Naive thymus-derived CD8-positive, alpha-beta T cell (primary cell): ENCODE measurements around the gene RNF157. TPM values are rescaled to one million over a fixed set of nuclear protein-coding genes. Genes with fewer than 3 reads are reported as not detected.
"Not testable (repeated sequence)": the region's sequence is repeated elsewhere in the genome, so short reads cannot be mapped to it uniquely, and the experiment has no call there.

ENCODE experiments used
- ATAC-seq, 2 donors: fragments of 150-1000 bp; cut with Tn5 transposase in 1 of 2; sonication (Bioruptor Pico), chemical (Tn5 transposase) in 1 of 2; 1 replicate in 1 of 2; 2 replicates in 1 of 2; pipeline ENCODE4 v1.10.0; 2021; ENCODE audit warnings: mild to moderate bottlenecking in 2 of 2, moderate library complexity in 2 of 2
- POLR2A ChIA-PET: fragments of 350-600 bp; sonication (Branson Sonifier 250); formaldehyde crosslinking; loops from one replicate; lab custom pipeline; 2021; ENCODE audit warnings: antibody characterized with exemption; lab: Charles Lee
- DNase-seq, 10 donors: peaks; one replicate each; pipeline versions ENCODE4 v3.0.0 to v3.0.0-alpha.2; 2020 to 2022
- H3K27ac Mint-ChIP-seq, 10 donors: one replicate each; pipeline ENCODE4 v1.8.0; 2020 to 2022; ENCODE audit warnings: mild to moderate bottlenecking in 10 of 10, mixed read lengths in 10 of 10, moderate library complexity in 4 of 10, inconsistent platforms in 1 of 10
- H3K27me3 Mint-ChIP-seq, 5 donors: one replicate each; pipeline ENCODE4 v1.8.0; 2021 to 2022; ENCODE audit warnings: mixed read lengths in 5 of 5
- H3K36me3 Mint-ChIP-seq, 3 donors: one replicate each; pipeline ENCODE4 v1.8.0; 2020 to 2022; ENCODE audit warnings: mixed read lengths in 3 of 3, mild to moderate bottlenecking in 2 of 3, inconsistent platforms in 1 of 3
- H3K4me1 Mint-ChIP-seq, 4 donors: one replicate each; pipeline ENCODE4 v1.8.0; 2021 to 2022; ENCODE audit warnings: mixed read lengths in 4 of 4
- H3K4me3 Mint-ChIP-seq, 10 donors: one replicate each; pipeline ENCODE4 v1.8.0; 2020 to 2022; ENCODE audit warnings: mild to moderate bottlenecking in 10 of 10, mixed read lengths in 10 of 10, moderate library complexity in 6 of 10, inconsistent platforms in 1 of 10
- H3K9me3 Mint-ChIP-seq, 9 donors: one replicate each; pipeline ENCODE4 v1.8.0; 2020 to 2022; ENCODE audit warnings: mixed read lengths in 9 of 9, mild to moderate bottlenecking in 3 of 9, inconsistent platforms in 1 of 9, moderate library complexity in 1 of 9
- polyA plus RNA-seq, 3 donors: library from polyadenylated mRNA; unstranded; fragments of 300-500 nt; fragmentation: Illumina TruSeq; gene quantifications; one replicate each; pipeline ENCODE4 v1.2.3, GENCODE V29; 2021
- total RNA-seq, 8 experiments: library from RNA in 2 of 8; stranded (reverse) in 2 of 8; gene quantifications; one replicate each; pipeline ENCODE4 v1.2.3 and lab custom pipeline; 2021 to 2026

Gene RNF157
- total and polyA plus RNA-seq, 5 experiments from 2014 or later = 4.9 to 46.4 (median 29.4) TPM

DNA sequence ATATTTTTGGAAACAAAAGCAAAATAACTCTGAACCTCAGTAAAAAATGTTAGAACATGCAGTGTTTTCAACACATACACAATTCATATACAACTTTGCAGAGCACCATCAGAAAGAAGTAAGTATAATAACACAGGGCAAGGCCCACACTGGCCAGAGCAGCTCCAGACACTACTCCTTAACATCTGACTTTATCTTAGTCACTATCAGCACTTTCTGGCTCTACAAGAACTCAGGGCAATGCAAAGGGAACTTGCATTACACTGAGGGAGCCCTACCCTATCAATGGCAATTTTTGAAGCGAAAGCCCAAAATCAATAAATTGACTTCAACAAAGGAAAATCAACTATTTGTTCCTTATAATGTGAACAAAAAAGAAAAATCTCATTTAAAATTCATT lies 16.5 kb downstream of the RNF157 start:
- no peak for DNase-seq
- peaks cover 16 to 42% (median 28%) of the 10 kb centered on the region in 4 donors for H3K4me1 Mint-ChIP-seq
- H3K36me3 Mint-ChIP-seq = peaks cover under 1 to 13% (median 8%) of the 10 kb centered on the region in 3 donors
- H3K27me3 Mint-ChIP-seq = peaks cover 0 to 1% (median 0%) of the 10 kb centered on the region in 5 donors
- H3K9me3 Mint-ChIP-seq = no peaks in the 10 kb centered on the region
- peak overlapping the region in 8 of 10 donors; percentile 27 to 87 (median 77) for H3K27ac Mint-ChIP-seq
- POLR2A ChIA-PET = interaction anchor here (1.4 to 1.8 kb wide), 2 partner anchors 10 to 28 kb away, joined by 4 to 5 read pairs; no protein-coding TSS in a partner anchor
- no peak overlapping the region for H3K4me3 Mint-ChIP-seq
- ATAC-seq = no peak

DNA sequence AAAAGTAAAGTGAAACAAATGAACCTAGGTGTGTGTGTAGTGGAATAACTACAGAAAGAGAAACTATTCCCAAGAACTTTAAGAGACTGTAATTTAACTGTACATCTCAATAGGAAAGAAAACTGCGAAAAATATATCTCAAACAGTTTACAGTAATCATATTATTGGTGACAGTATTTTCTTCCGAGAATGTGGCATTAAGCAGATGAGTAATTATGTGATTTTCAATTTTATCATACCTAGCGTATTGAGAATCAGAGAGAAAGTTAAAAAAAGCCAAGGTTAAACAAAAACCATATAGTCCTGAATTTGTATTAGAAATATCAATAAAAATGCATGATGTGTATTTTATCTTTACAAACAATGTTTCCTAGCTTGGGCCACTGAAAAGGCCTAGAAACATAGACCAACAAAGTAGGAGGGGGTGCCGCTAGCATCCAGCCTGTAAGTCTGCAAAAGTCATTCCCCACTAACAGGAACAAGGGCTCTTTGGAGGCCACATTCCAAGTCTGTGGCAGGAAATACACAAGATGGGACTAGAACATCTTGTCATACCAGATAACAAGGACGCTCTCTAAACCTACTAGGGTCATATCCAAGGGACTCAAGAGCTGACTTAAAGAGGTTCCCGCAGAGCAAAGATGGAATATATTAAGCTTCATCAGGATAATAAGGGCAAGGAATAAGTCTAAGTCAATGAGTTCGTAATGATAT lies 20.5 kb downstream of the RNF157 start:
- H3K4me3 Mint-ChIP-seq = no peak overlapping the region
- DNase-seq = no peak
- no peak for ATAC-seq
- H3K27me3 Mint-ChIP-seq = no peaks in the 10 kb centered on the region
- POLR2A ChIA-PET = interaction anchor here (1.1 to 1.4 kb wide), 3 partner anchors 12 to 52 kb away, joined by 3 to 4 read pairs (median 3); no protein-coding TSS in a partner anchor
- peaks cover 15 to 45% (median 37%) of the 10 kb centered on the region in 4 donors for H3K4me1 Mint-ChIP-seq
- no peaks in the 10 kb centered on the region for H3K9me3 Mint-ChIP-seq
- H3K27ac Mint-ChIP-seq = peak overlapping the region in 5 of 10 donors; percentile 11 to 65 (median 43)
- peaks cover 0 to 15% (median 8%) of the 10 kb centered on the region in 3 donors for H3K36me3 Mint-ChIP-seq

DNA sequence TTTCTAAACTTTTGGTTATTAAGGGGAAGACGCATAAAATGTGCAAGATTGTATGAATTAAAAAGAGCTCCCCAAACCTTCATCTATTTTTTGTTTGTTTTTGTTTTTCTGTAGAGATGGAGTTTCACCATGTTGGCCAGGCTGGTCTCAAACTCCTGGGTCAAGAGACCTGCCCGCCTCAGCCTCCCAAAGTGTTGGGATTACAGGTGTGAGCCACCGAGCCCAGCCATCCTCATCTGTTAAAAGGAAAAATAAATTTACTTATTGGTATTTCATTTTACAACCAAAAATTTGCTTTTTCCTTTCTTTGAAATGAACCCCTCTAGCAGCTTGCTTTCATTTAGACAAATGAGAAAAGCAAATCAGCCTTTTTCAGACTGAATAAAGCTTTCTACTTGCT lies 23.2 kb downstream of the RNF157 start:
- H3K9me3 Mint-ChIP-seq = no peaks in the 10 kb centered on the region
- ATAC-seq = no peak

DNA sequence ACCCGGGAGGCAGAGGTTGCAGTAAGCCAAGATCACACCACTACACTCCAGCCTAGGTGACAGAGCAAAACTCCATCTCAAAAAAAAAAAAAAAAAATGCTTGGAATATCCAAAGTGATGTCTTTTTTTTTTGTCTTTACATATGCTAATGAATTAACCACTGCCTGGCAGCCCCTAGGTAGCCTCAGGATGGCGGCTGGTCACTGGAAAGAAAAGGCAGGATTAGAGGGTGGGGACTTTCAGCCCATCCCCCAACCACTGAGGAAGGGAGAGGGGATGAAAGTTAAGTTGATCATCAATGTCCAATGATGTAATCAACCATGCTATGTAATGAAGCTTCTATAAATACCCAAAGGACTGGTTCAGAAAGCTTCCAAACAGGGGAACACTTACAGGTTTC lies 26.8 kb downstream of the RNF157 start:
- H3K27ac Mint-ChIP-seq = peak overlapping the region in 1 of 10 donors; percentile 15

More for the DNA sequence above, 23.2 kb downstream of the RNF157 start:
- POLR2A ChIA-PET = interaction anchor here (0.5 to 1.1 kb wide), 5 partner anchors 15 to 135 kb away, joined by 3 to 7 read pairs (median 5); no protein-coding TSS in a partner anchor
- DNase-seq = no peak
- H3K27ac Mint-ChIP-seq = peak overlapping the region in 3 of 10 donors; percentile 53 to 79 (median 64)
- peaks cover 23 to 60% (median 52%) of the 10 kb centered on the region in 4 donors for H3K4me1 Mint-ChIP-seq
- H3K4me3 Mint-ChIP-seq = peak overlapping the region in 1 of 10 donors; percentile 30
- no peaks in the 10 kb centered on the region for H3K27me3 Mint-ChIP-seq
- peaks cover 0 to 21% (median 15%) of the 10 kb centered on the region in 3 donors for H3K36me3 Mint-ChIP-seq

DNA sequence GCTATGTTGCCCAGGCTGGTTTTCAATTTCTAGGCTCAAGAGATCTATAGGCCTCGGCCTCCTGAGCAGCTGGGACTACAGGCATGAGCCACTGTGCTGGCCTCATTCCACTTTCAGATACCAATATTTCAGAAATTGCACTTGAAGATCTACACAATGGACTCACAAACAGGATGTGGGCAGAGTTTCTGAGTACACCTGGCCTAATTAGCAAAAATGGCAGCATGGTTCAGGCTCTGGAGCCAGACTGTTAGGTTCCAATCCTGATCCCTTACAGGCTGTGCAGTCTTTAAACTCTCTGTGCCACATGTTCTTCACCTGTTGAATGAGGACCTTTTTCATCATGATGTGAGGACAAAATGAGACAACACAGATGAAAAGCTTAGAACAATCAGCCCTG lies 32.2 kb downstream of the RNF157 start:
- ATAC-seq (no peak), DNase-seq (no peak)
- POLR2A ChIA-PET = interaction anchor here (0.6 to 1.8 kb wide), 8 partner anchors 9 to 599 kb away, joined by 3 to 8 read pairs (median 4); no protein-coding TSS in a partner anchor
- Mint-ChIP-seq H3K4me1 (peaks cover 13 to 63% (median 56%) of the 10 kb centered on the region in 4 donors), H3K4me3 (peak overlapping the region in 2 of 10 donors; percentile 19 to 30), H3K27me3 (no peaks in the 10 kb centered on the region), H3K9me3 (no peaks in the 10 kb centered on the region), H3K27ac (peak overlapping the region in 6 of 10 donors; percentile 26 to 83 (median 46)), H3K36me3 (peaks cover 22 to 64% (median 43%) of the 10 kb centered on the region in 3 donors)

More for the DNA sequence above, 26.8 kb downstream of the RNF157 start:
- DNase-seq = no peak
- no peak for ATAC-seq
- POLR2A ChIA-PET = interaction anchor here (0.7 to 1.3 kb wide), 2 partner anchors 14 to 51 kb away, joined by 3 read pairs; partner anchors contain the start of gene UBALD2
- Mint-ChIP-seq H3K9me3 (no peaks in the 10 kb centered on the region), H3K4me3 (no peak overlapping the region), H3K27me3 (no peaks in the 10 kb centered on the region), H3K36me3 (peaks cover 10 to 41% (median 30%) of the 10 kb centered on the region in 3 donors), H3K4me1 (peaks cover 23 to 66% (median 56%) of the 10 kb centered on the region in 4 donors)

DNA sequence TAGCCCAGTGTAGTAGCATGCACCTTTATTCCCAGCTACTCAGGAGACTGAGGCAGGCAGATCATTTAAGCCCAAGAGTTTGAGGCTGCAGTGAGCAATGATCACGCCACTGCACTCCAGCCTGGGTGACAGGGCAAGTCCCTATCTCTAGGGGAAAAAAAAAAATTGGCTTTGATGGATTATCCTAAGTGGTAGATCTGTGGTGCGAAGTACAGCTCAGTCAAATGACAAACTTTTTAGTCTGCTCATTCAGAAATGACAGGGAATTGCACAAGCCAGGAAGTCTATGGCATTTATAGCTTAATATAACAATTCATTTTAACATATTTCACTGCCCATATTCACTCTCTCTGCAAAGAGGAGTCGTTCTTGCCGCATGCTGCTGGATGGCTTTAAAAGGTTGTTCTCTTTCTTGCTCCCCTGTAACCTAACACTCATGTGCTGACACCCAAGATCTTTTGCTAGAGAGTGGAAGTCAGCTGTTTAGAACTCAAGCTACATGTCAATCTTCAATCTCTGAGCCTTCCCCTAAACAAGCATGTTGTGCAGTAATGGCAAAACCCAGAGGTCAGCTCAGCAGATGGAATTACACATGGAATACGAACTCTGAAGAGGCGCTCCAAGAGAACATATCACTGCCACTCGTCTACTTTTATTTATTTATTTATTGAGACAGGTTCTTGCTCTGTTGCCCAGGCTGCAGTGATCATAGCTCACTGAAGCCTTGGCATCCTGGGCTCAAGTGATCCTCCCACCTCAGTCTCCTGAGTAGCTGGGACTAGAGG lies 32.8 kb downstream of the RNF157 start:
- H3K4me1 Mint-ChIP-seq = peaks cover 13 to 58% (median 55%) of the 10 kb centered on the region in 4 donors
- H3K9me3 Mint-ChIP-seq = no peaks in the 10 kb centered on the region

DNA sequence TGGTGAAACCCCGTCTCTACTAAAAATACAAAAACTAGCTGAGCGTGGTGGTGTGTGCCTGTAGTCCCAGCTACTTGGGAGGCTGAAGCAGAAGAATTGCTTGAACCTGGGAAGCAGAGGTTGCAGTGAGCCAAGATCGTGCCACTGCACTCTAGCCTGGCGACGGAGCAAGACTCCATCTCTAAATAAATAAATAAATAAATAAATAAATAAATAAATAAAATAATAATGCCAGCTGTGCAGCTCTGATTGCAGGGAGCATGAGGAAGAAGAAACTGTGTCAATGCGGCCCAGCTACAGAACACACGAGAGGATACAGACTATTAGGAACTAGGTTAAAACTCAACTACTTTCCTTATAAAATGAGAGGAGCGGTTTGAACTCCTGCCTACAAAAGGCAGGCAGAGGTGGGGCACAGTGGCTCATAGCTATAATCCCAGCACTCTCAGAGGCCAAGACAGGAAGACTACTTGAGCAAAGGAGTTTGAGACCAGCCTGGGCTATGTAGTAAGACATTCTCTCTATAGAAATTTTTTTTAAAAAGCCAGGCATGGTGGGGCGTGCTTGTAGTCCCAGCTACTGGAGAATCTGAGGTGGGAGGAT lies 34.6 kb downstream of the RNF157 start:
- Mint-ChIP-seq H3K36me3 (peaks cover 13 to 51% (median 25%) of the 10 kb centered on the region in 3 donors), H3K4me3 (peak overlapping the region in 1 of 10 donors; percentile 45), H3K4me1 (peaks cover 13 to 58% (median 54%) of the 10 kb centered on the region in 4 donors), H3K27ac (peak overlapping the region in 8 of 10 donors; percentile 22 to 83 (median 62))
- ATAC-seq, H3K9me3 Mint-ChIP-seq, H3K27me3 Mint-ChIP-seq, DNase-seq: not testable (repeated sequence)
- POLR2A ChIA-PET = interaction anchor here (0.7 to 1.9 kb wide), 6 partner anchors 9 to 62 kb away, joined by 3 to 13 read pairs (median 4); no protein-coding TSS in a partner anchor

More for the DNA sequence above, 32.8 kb downstream of the RNF157 start:
- Mint-ChIP-seq H3K27ac (peak overlapping the region in 7 of 10 donors; percentile 16 to 83 (median 49)), H3K27me3 (no peaks in the 10 kb centered on the region), H3K4me3 (peak overlapping the region in 6 of 10 donors; percentile 1 to 24 (median 17)), H3K36me3 (peaks cover 22 to 66% (median 41%) of the 10 kb centered on the region in 3 donors)
- POLR2A ChIA-PET = interaction anchor here (0.6 to 1.8 kb wide), 5 partner anchors 8 to 54 kb away, joined by 3 to 8 read pairs (median 3); no protein-coding TSS in a partner anchor
- DNase-seq (no peak), ATAC-seq (no peak)

DNA sequence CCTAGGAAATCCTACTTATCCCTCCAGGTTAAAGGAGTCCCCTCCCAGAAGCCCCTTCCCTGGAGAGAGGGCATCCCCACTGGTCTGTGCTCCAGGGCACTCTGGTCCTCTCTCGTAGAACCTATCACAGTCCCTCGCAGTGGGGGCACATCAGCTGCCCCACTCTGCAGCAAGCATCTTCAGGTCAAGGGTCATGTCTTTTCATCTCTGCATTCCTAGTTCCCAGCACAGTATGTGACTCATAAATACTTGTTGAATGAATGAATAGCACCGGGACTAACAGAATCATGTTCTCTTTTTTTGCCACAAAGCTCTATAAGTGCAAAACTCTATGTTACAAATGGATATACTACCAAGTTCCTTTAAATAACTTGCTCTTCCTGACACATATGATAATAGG lies 36.0 kb downstream of the RNF157 start:
- POLR2A ChIA-PET = interaction anchor here (0.6 to 1.9 kb wide), 5 partner anchors 8 to 52 kb away, joined by 3 to 13 read pairs (median 3); no protein-coding TSS in a partner anchor
- Mint-ChIP-seq H3K4me3 (no peak overlapping the region), H3K27ac (peak overlapping the region; percentile 17 to 82 (median 52)), H3K36me3 (peaks cover 13 to 47% (median 23%) of the 10 kb centered on the region in 3 donors), H3K27me3 (no peaks in the 10 kb centered on the region), H3K4me1 (peaks cover 20 to 67% (median 64%) of the 10 kb centered on the region in 4 donors), H3K9me3 (no peaks in the 10 kb centered on the region)
- no peak for DNase-seq
- no peak for ATAC-seq

DNA sequence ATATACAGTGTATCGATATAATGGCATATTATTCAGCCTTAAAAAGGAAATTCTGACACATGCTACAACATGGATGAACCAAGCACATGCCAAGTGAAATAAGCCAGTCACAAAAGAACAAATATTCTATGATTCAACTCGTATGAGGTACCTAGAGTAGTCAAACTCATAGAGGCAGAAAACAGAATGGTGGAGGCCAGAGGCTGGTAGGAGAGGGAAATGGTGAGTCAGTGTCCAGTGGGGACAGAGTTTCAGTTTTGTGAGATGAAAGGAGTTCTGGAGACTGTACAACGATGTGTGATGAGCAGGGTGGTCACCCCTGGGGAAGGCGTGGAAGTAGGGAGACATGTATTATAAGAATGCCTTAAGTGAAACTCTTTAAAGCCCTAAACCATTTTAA lies 39.9 kb downstream of the RNF157 start:
- peaks cover 14 to 33% (median 17%) of the 10 kb centered on the region in 3 donors for H3K36me3 Mint-ChIP-seq
- H3K4me3 Mint-ChIP-seq = peak overlapping the region in 9 of 10 donors; percentile 2 to 82 (median 62)

DNA sequence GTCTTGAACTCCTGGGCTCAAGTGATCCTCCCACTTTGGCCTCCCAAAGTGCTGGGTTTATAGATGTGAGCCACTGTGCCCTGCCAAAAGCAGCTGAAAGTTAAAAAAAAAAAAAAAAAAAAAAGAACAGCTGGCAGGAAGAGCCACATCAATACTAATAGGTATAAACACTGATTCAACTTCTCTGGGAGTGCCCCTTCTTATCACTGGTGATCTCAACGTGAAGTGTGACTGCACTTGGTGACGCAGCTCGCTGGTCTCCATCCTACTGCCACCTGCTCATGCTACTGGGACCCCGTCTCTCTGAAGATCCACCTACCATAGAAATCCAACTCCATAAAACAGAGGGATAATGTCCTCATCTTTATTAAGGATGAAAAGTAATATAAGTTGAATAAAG lies 40.8 kb downstream of the RNF157 start:
- Mint-ChIP-seq H3K27ac (peak overlapping the region; percentile 89 to 98 (median 96)), H3K27me3 (no peaks in the 10 kb centered on the region), H3K9me3 (no peaks in the 10 kb centered on the region), H3K4me3 (peak overlapping the region; percentile 49 to 86 (median 65)), H3K36me3 (peaks cover 14 to 30% (median 16%) of the 10 kb centered on the region in 3 donors), H3K4me1 (peaks cover 39 to 84% (median 79%) of the 10 kb centered on the region in 4 donors)
- ATAC-seq = peak; percentile 93 to 100
- peak; percentile 41 to 86 (median 73) for DNase-seq
- POLR2A ChIA-PET = interaction anchor here (0.6 to 2.3 kb wide), 26 partner anchors 8 to 447 kb away, joined by 3 to 14 read pairs (median 5); partner anchors contain the start of genes FOXJ1, PRPSAP1 and UBALD2

More for the DNA sequence above, 39.9 kb downstream of the RNF157 start:
- Mint-ChIP-seq H3K9me3 (no peaks in the 10 kb centered on the region), H3K27me3 (no peaks in the 10 kb centered on the region), H3K4me1 (peaks cover 38 to 78% (median 71%) of the 10 kb centered on the region in 4 donors), H3K27ac (peak overlapping the region; percentile 89 to 98 (median 96))
- POLR2A ChIA-PET = interaction anchor here (1.2 to 2.3 kb wide), 5 partner anchors 38 to 79 kb away, joined by 3 to 14 read pairs (median 6); partner anchors contain the start of genes FOXJ1 and UBALD2
- ATAC-seq (no peak), DNase-seq (no peak)

DNA sequence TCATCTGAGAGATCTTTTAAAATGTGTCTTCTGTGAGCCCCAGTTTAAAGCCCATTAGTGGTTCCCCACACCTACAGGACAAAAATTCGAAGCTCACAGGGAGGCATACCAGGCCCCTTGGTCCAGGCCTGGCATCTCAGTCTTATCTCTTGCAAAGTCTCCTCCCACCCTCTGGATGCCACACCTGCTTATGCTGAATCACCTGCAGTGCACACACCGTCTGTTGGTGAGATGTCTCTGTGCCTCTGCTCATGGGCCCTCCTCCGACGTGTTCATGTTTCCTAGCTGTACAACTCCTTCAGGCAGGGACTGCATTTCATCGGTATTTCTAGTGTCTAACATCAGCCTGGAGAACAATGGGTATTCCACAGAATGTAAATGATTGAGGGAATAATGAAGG lies 41.6 kb downstream of the RNF157 start:
- POLR2A ChIA-PET = interaction anchor here (0.6 to 2.3 kb wide), 21 partner anchors 9 to 446 kb away, joined by 3 to 14 read pairs (median 5); partner anchors contain the start of genes FOXJ1, PRPSAP1 and UBALD2
- peaks cover 7 to 22% (median 9%) of the 10 kb centered on the region in 3 donors for H3K36me3 Mint-ChIP-seq

More for the DNA sequence above, 41.6 kb downstream of the RNF157 start:
- H3K4me1 Mint-ChIP-seq = peaks cover 45 to 84% (median 81%) of the 10 kb centered on the region in 4 donors
- ATAC-seq = no peak
- peak overlapping the region in 9 of 10 donors; percentile 49 to 76 (median 64) for H3K4me3 Mint-ChIP-seq
- no peaks in the 10 kb centered on the region for H3K27me3 Mint-ChIP-seq
- H3K9me3 Mint-ChIP-seq = no peaks in the 10 kb centered on the region
- H3K27ac Mint-ChIP-seq = peak overlapping the region; percentile 89 to 98 (median 96)
- no peak for DNase-seq
